HUES64 (cell line): ENCODE results near the gene EXT2.

ENCODE experiments used
- H3K27ac ChIP-seq: 2 replicates; pipeline ENCODE4 v1.7.0; 2013; ENCODE audit warnings: low read depth, low read length, inconsistent platforms
- H3K27me3 ChIP-seq: 2 replicates; pipeline ENCODE4 v1.6.1; 2013; ENCODE audit warnings: mild to moderate bottlenecking, low read length; ENCODE audit not compliant: insufficient read depth
- H3K36me3 ChIP-seq: 2 replicates; pipeline ENCODE4 v1.6.1; 2013; ENCODE audit warnings: mild to moderate bottlenecking, low read length; ENCODE audit not compliant: insufficient read depth
- H3K4me1 ChIP-seq: 2 replicates; pipeline ENCODE4 v1.6.1; 2013; ENCODE audit warnings: mild to moderate bottlenecking, low read length, moderate library complexity; ENCODE audit not compliant: insufficient read depth
- H3K4me3 ChIP-seq: 2 replicates; pipeline ENCODE4 v1.5.1; 2013; ENCODE audit warnings: mild to moderate bottlenecking, low read length, moderate library complexity
- H3K9ac ChIP-seq: 2 replicates; pipeline ENCODE4 v1.6.1; 2013; ENCODE audit warnings: mild to moderate bottlenecking, low read depth, low read length
- H3K9me3 ChIP-seq: 2 replicates; pipeline ENCODE4 v1.6.1; 2013; ENCODE audit warnings: low read depth, low read length; ENCODE audit not compliant: insufficient read depth
- WGBS: fragments of 150-250, 120-280 bp; methylation state at CpG from one replicate; pipeline ENCODE4 v1.1.7; 2013; ENCODE audit warnings: missing lambda C conversion rate; 5-methylcytosine and 5-hydroxymethylcytosine counted together

The EXT2 gene

DNA sequence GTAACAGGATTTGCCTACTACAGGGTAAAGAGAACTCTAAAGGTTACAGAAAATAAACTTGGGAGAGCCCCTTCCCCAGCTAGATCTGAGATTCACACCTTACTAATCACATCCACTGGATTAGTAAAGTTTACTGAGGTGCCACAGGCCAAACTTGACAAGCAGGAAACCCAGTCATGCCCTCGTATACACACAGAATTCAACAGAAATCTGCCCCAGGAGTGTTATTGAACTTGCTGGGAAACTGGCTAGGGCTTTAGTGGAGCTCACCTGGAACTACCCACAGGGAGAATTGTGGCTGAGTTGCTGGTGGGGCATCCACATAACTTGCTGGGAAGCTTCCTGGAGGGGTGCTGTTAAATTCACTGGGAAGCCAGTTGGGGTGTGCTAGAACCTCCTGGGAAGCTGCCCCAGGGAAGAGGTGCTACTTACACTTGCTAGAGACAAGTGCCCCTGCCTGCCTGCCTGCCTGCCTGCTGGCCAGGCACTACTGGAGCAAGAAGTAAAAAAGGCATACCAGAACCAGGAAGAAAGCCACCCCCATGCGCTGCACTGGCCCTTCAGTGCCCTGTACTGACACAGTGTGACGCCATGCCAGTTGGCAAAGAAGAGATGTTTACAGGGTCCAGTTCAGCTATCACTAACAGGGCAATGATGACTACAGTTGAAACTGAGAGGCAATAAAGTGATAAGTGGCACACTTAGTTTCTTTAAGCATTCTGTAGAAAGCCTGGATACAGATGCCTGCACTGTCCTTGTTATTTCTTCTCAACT is 108.0 kb downstream of the EXT2 start:
- peaks cover 30% of the 10 kb centered on the region for H3K4me1 ChIP-seq
- H3K9me3 ChIP-seq, result no peaks in the 10 kb centered on the region
- WGBS, result 87% methylated on average over 3 of the region's 3 CpGs
- no peak overlapping the region for H3K9ac ChIP-seq
- H3K36me3 ChIP-seq, result no peaks in the 10 kb centered on the region
- no peak overlapping the region for H3K27ac ChIP-seq
- H3K4me3 ChIP-seq, result no peak overlapping the region
- H3K27me3 ChIP-seq, result no peaks in the 10 kb centered on the region

DNA sequence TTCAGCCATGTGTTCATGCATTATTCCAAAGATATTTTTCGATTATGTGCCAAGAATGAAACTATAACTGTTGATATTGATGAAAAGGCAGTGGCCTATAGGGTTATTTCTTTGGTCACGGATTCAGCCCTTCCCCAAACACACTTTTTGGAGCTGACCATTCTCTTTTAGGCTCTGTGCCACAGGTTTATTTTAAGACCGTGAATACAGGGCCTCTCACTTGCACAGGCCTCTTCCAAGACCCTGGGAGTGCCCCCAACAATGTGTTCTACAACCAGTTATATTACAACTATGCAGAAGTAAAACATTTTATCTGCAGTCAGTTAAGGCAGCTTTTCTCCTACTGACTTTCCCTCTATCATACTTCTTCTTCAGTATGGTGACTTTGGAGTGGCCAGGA is 109.9 kb downstream of the EXT2 start:
- WGBS, result 93% methylated on average over 3 of the region's 3 CpGs
- H3K4me1 ChIP-seq, result peaks cover 11% of the 10 kb centered on the region
- no peaks in the 10 kb centered on the region for H3K27me3 ChIP-seq
- H3K36me3 ChIP-seq, result no peaks in the 10 kb centered on the region
- H3K4me3 ChIP-seq, result no peak overlapping the region
- H3K9ac ChIP-seq, result no peak overlapping the region
- H3K27ac ChIP-seq, result no peak overlapping the region
- no peaks in the 10 kb centered on the region for H3K9me3 ChIP-seq

DNA sequence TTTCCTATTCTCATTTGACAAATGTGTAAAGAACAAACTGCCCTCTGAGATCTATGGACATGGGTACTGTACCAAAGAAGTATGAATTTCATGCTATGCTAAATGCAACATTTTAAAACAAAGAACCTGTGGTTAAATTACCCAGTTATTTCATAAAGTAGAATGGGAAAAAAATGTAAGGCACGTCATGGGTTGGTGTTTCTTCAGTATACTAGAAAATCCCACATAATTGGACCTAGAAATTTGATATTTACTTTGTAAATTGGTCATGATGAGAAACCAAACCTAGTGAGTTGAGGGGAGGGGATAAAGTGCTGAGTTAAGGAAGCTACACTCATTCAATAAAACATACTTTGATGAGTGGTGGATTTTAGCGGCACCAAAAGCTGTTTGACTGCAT is 110.4 kb downstream of the EXT2 start:
- Histone ChIP-seq H3K4me1 (peaks cover 6% of the 10 kb centered on the region; the same call in 1 of the 2 replicates), H3K9me3 (no peaks in the 10 kb centered on the region), H3K27ac (no peak overlapping the region), H3K27me3 (no peaks in the 10 kb centered on the region), H3K36me3 (no peaks in the 10 kb centered on the region), H3K9ac (no peak overlapping the region), H3K4me3 (no peak overlapping the region)
- 88% methylated on average over 1 of the region's 2 CpGs for WGBS

DNA sequence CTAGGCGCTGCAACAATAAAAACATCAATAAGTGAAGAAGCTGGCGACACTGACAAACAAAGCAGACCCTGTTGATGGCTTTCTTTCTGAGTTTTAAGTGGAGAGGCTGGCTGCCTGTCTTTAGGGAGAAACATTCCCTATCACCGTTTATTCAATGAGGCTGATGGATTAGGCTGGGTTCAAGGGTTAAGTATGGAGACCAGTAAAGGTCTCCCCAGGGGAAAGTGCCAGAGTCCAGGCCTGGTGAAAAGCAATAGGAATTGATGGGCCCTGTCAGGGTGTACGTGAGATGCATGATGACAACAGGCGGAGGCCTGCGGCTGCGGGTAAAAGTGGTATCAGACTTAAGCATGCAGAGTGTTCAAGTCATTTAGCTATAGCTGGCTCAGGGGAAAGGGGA is 111.8 kb downstream of the EXT2 start:
- Histone ChIP-seq H3K4me3 (no peak overlapping the region), H3K27me3 (no peaks in the 10 kb centered on the region), H3K9ac (no peak overlapping the region), H3K9me3 (0 out of 2 replicates have a peak, but pooled peaks cover 1% of the 10 kb centered on the region), H3K4me1 (no peaks in the 10 kb centered on the region), H3K36me3 (no peaks in the 10 kb centered on the region), H3K27ac (no peak overlapping the region)
- 88% methylated on average over 7 of the region's 7 CpGs for WGBS

DNA sequence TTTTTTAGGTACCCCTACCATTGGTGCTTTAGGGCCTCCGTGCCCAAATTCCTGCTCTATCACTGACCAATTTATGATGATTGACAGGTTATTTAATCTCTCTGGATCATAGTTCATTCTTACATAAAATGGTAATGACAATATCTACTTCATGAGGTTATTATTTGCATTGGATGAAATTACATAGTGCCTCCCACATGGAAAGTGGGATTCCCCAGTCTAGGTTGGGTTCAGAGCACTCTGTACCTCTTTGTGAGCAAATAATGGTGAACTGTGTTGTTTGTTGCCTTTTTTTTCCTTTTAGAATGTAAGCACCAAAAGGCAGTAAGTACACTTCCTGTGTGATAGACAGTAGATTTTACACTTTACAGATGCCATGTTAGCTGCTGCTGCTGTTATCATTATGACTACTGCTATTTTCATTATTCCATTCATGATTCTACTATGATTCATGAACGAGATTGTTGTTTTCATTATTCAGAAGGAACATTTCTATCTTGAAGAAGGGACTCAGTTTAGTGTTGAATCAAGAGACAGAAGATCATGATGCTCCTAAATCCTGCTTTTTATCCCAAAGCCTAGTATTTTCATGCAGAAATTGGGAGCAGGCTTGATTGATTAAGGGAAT is 113.6 kb downstream of the EXT2 start:
- Histone ChIP-seq H3K4me3 (no peak overlapping the region), H3K36me3 (no peaks in the 10 kb centered on the region), H3K4me1 (no peaks in the 10 kb centered on the region), H3K27ac (no peak overlapping the region), H3K9me3 (0 out of 2 replicates have a peak, but pooled peaks cover 5% of the 10 kb centered on the region), H3K9ac (no peak overlapping the region), H3K27me3 (no peaks in the 10 kb centered on the region)
- WGBS, result 100% methylated on average over 2 of the region's 2 CpGs

DNA sequence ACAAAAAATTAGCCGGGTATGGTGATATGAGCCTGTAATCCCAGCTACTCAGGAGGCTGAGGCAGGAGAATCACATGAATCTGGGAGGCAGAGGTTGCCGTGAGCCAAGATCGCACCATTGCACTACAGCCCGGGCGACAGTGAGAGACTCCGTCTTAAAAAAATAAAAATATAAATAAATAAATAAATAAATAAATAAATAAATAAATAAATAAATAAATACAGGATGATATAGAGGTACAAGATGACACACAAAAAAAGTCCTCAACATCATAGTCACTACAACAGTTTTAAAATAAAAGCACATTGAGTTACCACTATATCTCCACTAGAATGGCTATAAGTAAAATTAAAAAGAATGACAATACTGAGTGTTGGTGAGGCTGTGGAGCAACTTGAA is 116.7 kb downstream of the EXT2 start:
- 0 out of 2 replicates have a peak, but pooled peaks cover 5% of the 10 kb centered on the region for H3K9me3 ChIP-seq
- H3K36me3 ChIP-seq, result no peaks in the 10 kb centered on the region
- no peaks in the 10 kb centered on the region for H3K27me3 ChIP-seq
- H3K27ac ChIP-seq, result no peak overlapping the region
- WGBS, result 98% methylated on average over 3 of the region's 6 CpGs
- H3K9ac ChIP-seq, result no peak overlapping the region
- no peak overlapping the region for H3K4me3 ChIP-seq
- no peaks in the 10 kb centered on the region for H3K4me1 ChIP-seq

DNA sequence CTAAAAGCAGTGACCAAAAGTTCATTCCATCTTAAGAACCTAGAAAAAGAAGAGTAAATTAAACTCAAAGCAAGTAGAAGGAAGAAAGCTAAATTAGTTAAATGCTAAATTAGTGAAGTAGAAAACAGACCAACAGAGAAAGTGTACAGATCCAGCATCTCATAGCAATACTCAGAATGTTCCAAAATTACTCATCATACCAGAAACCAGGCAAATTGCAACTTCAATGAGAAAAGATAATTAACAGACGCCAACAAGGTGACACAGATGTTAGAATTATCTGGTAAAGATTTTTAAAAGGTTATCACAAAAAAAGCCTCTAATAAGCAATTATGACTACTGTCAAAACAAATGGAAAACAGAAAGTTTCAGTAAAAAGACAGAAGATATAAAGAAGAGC is 117.7 kb downstream of the EXT2 start:
- no peak overlapping the region for H3K27ac ChIP-seq
- no CpG with 5 or more reads among the region's 1 CpG for WGBS

DNA sequence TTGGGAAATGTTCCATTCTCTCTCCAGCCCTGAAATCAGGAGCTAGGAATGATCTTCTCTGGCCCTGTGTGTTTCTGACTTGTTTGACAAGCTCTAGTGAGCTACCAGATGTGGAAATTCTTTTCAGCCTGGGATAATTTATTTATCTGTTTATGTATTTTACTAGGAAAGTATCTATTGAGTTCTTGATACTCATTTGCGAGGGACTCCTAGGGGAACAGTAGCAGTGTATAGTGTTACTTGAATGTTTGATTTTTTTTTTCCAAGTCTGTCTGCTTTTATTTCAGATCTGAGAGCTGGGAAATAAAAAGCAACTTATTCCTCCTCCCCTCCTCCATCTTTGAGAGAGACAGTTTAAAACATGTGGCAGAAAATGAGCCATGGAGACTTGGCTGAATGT is 122.0 kb downstream of the EXT2 start:
- H3K36me3 ChIP-seq, result no peaks in the 10 kb centered on the region
- WGBS, result 93% methylated on average over 1 of the region's 1 CpG
- H3K9ac ChIP-seq, result no peak overlapping the region
- H3K27me3 ChIP-seq, result no peaks in the 10 kb centered on the region
- H3K4me3 ChIP-seq, result no peak overlapping the region
- H3K9me3 ChIP-seq, result 0 out of 2 replicates have a peak, but pooled peaks cover 2% of the 10 kb centered on the region
- no peak overlapping the region for H3K27ac ChIP-seq
- no peaks in the 10 kb centered on the region for H3K4me1 ChIP-seq

More for the DNA sequence above, 117.7 kb downstream of the EXT2 start:
- H3K4me1 ChIP-seq, result no peaks in the 10 kb centered on the region
- no peaks in the 10 kb centered on the region for H3K36me3 ChIP-seq
- H3K9ac ChIP-seq, result no peak overlapping the region
- no peak overlapping the region for H3K4me3 ChIP-seq
- no peaks in the 10 kb centered on the region for H3K27me3 ChIP-seq
- 0 out of 2 replicates have a peak, but pooled peaks cover 5% of the 10 kb centered on the region for H3K9me3 ChIP-seq

DNA sequence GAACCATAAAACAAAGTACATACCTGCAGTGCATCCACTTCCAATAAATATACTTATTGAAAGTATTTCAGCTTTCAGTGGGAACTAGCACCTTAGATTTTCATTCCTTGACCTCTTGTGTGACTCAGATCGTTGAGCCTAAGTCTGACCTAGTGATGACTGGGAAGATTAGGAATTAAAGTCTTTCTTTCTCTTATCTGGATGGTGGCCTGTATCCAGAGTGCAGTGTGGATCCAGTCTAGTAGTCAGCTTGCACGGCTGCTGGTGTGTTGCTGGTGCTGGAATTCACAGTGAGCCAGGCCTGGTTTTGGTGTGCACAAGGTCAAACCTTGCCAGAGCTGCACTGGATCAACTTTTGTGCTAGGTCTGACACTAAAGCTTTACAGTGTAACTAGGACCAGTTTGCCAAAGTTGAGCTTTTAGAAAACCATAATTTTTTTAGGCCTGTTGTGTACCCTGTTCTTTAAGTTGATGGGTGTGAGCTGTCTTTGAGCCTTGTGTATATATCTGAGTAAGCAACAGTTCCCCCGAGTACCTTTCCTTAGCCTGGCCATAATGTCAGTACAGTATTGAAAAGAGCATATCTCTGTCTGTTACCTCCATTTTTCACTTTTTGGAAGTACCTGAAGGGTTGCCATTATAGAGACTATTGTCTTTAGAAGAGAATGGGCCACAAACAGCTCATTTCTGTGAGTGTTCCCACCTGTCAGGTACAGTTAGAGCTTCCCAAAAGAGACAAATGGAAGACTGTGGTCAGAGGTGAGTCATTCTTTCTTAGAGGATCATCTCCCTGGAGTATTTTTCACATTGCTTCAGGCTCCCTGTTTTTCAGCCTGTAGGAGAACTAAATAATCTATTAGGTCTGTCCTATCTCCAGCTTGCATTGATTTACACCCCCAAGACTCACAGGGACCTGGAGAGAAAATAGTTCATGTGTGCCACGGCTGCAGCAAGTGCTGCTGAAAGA is 124.6 kb downstream of the EXT2 start:
- H3K36me3 ChIP-seq, result no peaks in the 10 kb centered on the region
- no peak overlapping the region for H3K27ac ChIP-seq
- H3K27me3 ChIP-seq, result no peaks in the 10 kb centered on the region
- no peaks in the 10 kb centered on the region for H3K9me3 ChIP-seq
- H3K9ac ChIP-seq, result no peak overlapping the region
- no peak overlapping the region for H3K4me3 ChIP-seq
- H3K4me1 ChIP-seq, result no peaks in the 10 kb centered on the region
- 88% methylated on average over 4 of the region's 4 CpGs for WGBS

DNA sequence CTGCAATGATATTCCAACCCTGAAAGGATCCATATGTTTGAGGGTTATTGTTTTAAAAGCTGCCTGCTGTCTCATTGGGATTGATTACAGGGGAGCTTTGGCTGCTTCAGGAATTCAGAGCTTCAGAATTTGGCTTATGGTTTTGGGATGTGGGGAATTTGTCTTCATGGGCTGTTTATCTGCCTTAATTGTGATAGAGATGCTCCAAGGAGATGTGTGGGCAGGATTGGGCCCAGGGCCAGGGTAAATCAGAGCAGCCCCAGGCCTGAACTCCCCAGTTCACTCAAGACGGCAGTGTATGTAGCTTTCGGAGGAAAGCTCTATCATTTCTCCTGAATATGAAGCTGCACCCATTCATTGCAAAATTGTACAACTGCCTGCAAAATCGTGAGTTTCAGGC is 126.0 kb downstream of the EXT2 start:
- WGBS, result 92% methylated on average over 3 of the region's 3 CpGs

DNA sequence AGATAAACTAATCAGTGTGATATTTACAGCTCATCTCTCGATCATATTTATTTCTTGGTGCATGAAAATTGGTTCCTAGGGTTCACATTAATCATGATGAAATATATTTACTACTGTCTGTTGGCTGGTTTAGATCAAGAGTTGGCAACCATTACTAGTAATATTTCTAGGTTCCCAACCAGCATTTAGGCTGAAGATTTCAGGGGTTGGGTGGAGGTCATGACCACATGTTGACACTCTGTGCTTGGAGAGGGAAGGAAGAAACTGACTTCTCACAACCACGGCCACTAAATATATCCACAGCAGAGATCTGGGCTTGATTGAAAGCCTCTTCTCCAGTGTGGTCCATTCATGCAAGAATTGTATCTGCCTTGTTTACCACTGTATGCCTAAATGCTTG is 126.5 kb downstream of the EXT2 start:
- Histone ChIP-seq H3K36me3 (no peaks in the 10 kb centered on the region), H3K4me1 (no peaks in the 10 kb centered on the region), H3K27me3 (no peaks in the 10 kb centered on the region), H3K9me3 (no peaks in the 10 kb centered on the region), H3K27ac (no peak overlapping the region), H3K9ac (no peak overlapping the region), H3K4me3 (no peak overlapping the region)
- whole genome bisulfite sequencing, result 91% methylated on average over 2 of the region's 2 CpGs

More for the DNA sequence above, 126.0 kb downstream of the EXT2 start:
- Histone ChIP-seq H3K4me3 (no peak overlapping the region), H3K9me3 (no peaks in the 10 kb centered on the region), H3K4me1 (no peaks in the 10 kb centered on the region), H3K9ac (no peak overlapping the region), H3K27me3 (no peaks in the 10 kb centered on the region), H3K27ac (no peak overlapping the region), H3K36me3 (no peaks in the 10 kb centered on the region)
